Keratinocyte (primary cell): ENCODE results near the gene ARHGAP6. TPM values are rescaled to one million over a fixed set of nuclear protein-coding genes. Genes with fewer than 3 reads are reported as not detected.

Experiments
- DNase-seq: peaks from one replicate; pipeline ENCODE4 v3.0.0-alpha.2; 2011; ENCODE audit warnings: low read depth, missing footprints, low spot score
- FAIRE-seq: peaks from 2 replicates; lab custom pipeline; 2011; peaks lifted over from hg19 to GRCh38; lab: Jason Lieb, UNC
- H2AFZ ChIP-seq: 2 replicates; pipeline ENCODE4 v1.6.0; 2012; ENCODE audit warnings: low read length, control low read depth, inconsistent platforms; ENCODE audit not compliant: control insufficient read depth
- H3K27ac ChIP-seq: 2 replicates; pipeline ENCODE4 v1.5.1; 2011; ENCODE audit warnings: low read length; ENCODE audit not compliant: control insufficient read depth, insufficient read depth
- H3K27me3 ChIP-seq: 3 replicates; pipeline ENCODE4 v1.6.0; 2011; ENCODE audit warnings: low read length; ENCODE audit not compliant: control insufficient read depth, insufficient read depth; ENCODE audit errors: extremely low read depth
- H3K36me3 ChIP-seq, 2 experiments: 2 replicates in 1 of 2; 3 replicates in 1 of 2; pipeline ENCODE4 v1.5.1; 2011; ENCODE audit warnings: low read length in 2 of 2, mild to moderate bottlenecking in 1 of 2; ENCODE audit not compliant: control insufficient read depth in 2 of 2, insufficient read depth in 2 of 2; ENCODE audit errors: extremely low read depth in 1 of 2
- H3K4me1 ChIP-seq: 3 replicates; pipeline ENCODE4 v1.5.1; 2011; ENCODE audit warnings: low read length; ENCODE audit not compliant: control insufficient read depth, insufficient read depth; ENCODE audit errors: extremely low read depth
- H3K4me2 ChIP-seq: 3 replicates; pipeline ENCODE4 v1.6.0; 2011; ENCODE audit warnings: low read depth, low read length; ENCODE audit not compliant: control insufficient read depth, insufficient read depth; ENCODE audit errors: extremely low read depth
- H3K4me3 ChIP-seq, 3 experiments: fragments of 200-600 bp in 1 of 3; sonication (generic) in 1 of 3; 2 replicates in 2 of 3; 3 replicates in 1 of 3; pipeline ENCODE4 v1.5.1; 2011 to 2016; ENCODE audit warnings: low read length in 3 of 3, mild to moderate bottlenecking in 3 of 3, control low read depth in 2 of 3, inconsistent platforms in 1 of 3, low read depth in 1 of 3, mixed read lengths in 1 of 3, mixed run types in 1 of 3, moderate library complexity in 1 of 3; ENCODE audit not compliant: control insufficient read depth in 2 of 3, insufficient read depth in 2 of 3; ENCODE audit errors: extremely low read depth in 1 of 3
- H3K79me2 ChIP-seq: 2 replicates; pipeline ENCODE4 v1.6.0; 2012; ENCODE audit warnings: low read length; ENCODE audit not compliant: control insufficient read depth, insufficient read depth
- H3K9ac ChIP-seq: 3 replicates; pipeline ENCODE4 v1.6.0; 2011; ENCODE audit warnings: low read length; ENCODE audit not compliant: control insufficient read depth, insufficient read depth; ENCODE audit errors: extremely low read depth
- H3K9me1 ChIP-seq: 3 replicates; pipeline ENCODE4 v1.6.0; 2011; ENCODE audit warnings: low read length; ENCODE audit not compliant: control insufficient read depth, insufficient read depth; ENCODE audit errors: extremely low read depth
- H3K9me3 ChIP-seq: 2 replicates; pipeline ENCODE4 v1.5.1; 2012; ENCODE audit warnings: low read depth, low read length; ENCODE audit not compliant: control insufficient read depth
- H4K20me1 ChIP-seq: 3 replicates; pipeline ENCODE4 v1.6.0; 2011; ENCODE audit warnings: low read length; ENCODE audit not compliant: control insufficient read depth, insufficient read depth; ENCODE audit errors: extremely low read depth
- EZH2 ChIP-seq: IDR thresholded peaks from one replicate; pipeline ENCODE4 v1.6.1; 2012; ENCODE audit warnings: inconsistent platforms, mild to moderate bottlenecking, low read length, moderate library complexity
- dilution Hi-C: fragments of 300-500 bp; cut with MboI; formaldehyde crosslinking; loops from one replicate; pipeline ENCODE4 v1.7.0; 2020; ENCODE audit warnings: low sequenced_read_pairs; ENCODE audit not compliant: extremely low pct_ligation_motif_present
- polyA plus RNA-seq, 5 experiments: library from polyadenylated mRNA; depleted of rRNA in 3 of 5; stranded (reverse) in 3 of 5; stranded (forward) in 1 of 5; unstranded in 1 of 5; fragments of >200 nt; gene quantifications; 1 replicate in 1 of 5; 2 replicates in 3 of 5; 3 replicates in 1 of 5; pipeline versions ENCODE4 v1.2.1 to v1.2.3, GENCODE V29; 2011 to 2012; ENCODE audit warnings: missing spikeins in 2 of 5, low read depth in 1 of 5, low replicate concordance in 1 of 5
- TF ChIP-seq, protein P1 (sequence below), 3 experiments: IDR thresholded peaks in 1 of 3; conservative IDR thresholded peaks in 1 of 3; optimal IDR thresholded peaks in 1 of 3; 2 replicates in 2 of 3; 3 replicates in 1 of 3; pipeline versions ENCODE3 to v1.5.1; 2011; ENCODE audit warnings: low read length in 3 of 3, mild to moderate bottlenecking in 3 of 3, moderate library complexity in 2 of 3, control low read depth in 1 of 3, inconsistent platforms in 1 of 3; ENCODE audit not compliant: insufficient read depth in 2 of 3; ENCODE audit errors: extremely low read depth in 1 of 3

Gene ARHGAP6
- polyA plus RNA-seq, 1 donor (not counting 4 experiments of a cell fraction or from before 2014, with no cell fraction given) = 0.01 TPM

GRCh38 chrX:11381464-11381863 is 284.3 kb downstream of the ARHGAP6 start:
- no peak for TF ChIP-seq EZH2
- TF ChIP-seq, protein P1, sequence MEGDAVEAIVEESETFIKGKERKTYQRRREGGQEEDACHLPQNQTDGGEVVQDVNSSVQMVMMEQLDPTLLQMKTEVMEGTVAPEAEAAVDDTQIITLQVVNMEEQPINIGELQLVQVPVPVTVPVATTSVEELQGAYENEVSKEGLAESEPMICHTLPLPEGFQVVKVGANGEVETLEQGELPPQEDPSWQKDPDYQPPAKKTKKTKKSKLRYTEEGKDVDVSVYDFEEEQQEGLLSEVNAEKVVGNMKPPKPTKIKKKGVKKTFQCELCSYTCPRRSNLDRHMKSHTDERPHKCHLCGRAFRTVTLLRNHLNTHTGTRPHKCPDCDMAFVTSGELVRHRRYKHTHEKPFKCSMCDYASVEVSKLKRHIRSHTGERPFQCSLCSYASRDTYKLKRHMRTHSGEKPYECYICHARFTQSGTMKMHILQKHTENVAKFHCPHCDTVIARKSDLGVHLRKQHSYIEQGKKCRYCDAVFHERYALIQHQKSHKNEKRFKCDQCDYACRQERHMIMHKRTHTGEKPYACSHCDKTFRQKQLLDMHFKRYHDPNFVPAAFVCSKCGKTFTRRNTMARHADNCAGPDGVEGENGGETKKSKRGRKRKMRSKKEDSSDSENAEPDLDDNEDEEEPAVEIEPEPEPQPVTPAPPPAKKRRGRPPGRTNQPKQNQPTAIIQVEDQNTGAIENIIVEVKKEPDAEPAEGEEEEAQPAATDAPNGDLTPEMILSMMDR (optimal IDR thresholded peaks at IDR 0.05 in 1 of 3, IDR thresholded peaks at IDR 0.05 in 1 of 3, conservative IDR thresholded peaks at IDR 0.05 in 1 of 3; ENCODE audit: extremely low read depth in 1 of 3, insufficient read depth in 2 of 3, low read length in 3 of 3) = peak; percentile 47 to 56 (median 49)
- FAIRE-seq (peak; percentile 61), DNase-seq (no peak)
- H3K27ac ChIP-seq = no peak overlapping the region
- no peaks in the 10 kb centered on the region for H4K20me1 ChIP-seq
- no peaks in the 10 kb centered on the region for H3K36me3 ChIP-seq
- H3K9ac ChIP-seq = no peak overlapping the region
- H3K4me1 ChIP-seq = peaks cover 8% of the 10 kb centered on the region
- H3K27me3 ChIP-seq = no peaks in the 10 kb centered on the region
- peaks cover 2% of the 10 kb centered on the region for H3K9me3 ChIP-seq
- dilution Hi-C loops = no loop called here
- no peaks in the 10 kb centered on the region for H3K79me2 ChIP-seq
- H3K9me1 ChIP-seq = no peaks in the 10 kb centered on the region
- no peak overlapping the region for H3K4me3 ChIP-seq
- H3K4me2 ChIP-seq = no peak overlapping the region
- no peak overlapping the region for H2AFZ ChIP-seq

GRCh38 chrX:11380187-11380844 is 285.4 kb downstream of the ARHGAP6 start:
- no peak overlapping the region for H3K9ac ChIP-seq
- H4K20me1 ChIP-seq = no peaks in the 10 kb centered on the region
- peaks cover 2% of the 10 kb centered on the region for H3K9me3 ChIP-seq
- FAIRE-seq (no peak), DNase-seq (no peak)
- H3K36me3 ChIP-seq = no peaks in the 10 kb centered on the region
- no peaks in the 10 kb centered on the region for H3K9me1 ChIP-seq
- peaks cover 5% of the 10 kb centered on the region for H3K4me1 ChIP-seq
- peak overlapping the region; percentile 11 for H2AFZ ChIP-seq
- dilution Hi-C loops = no loop called here
- H3K79me2 ChIP-seq = no peaks in the 10 kb centered on the region
- TF ChIP-seq, protein P1 (optimal IDR thresholded peaks at IDR 0.05 in 1 of 3, IDR thresholded peaks at IDR 0.05 in 1 of 3, conservative IDR thresholded peaks at IDR 0.05 in 1 of 3; ENCODE audit: extremely low read depth in 1 of 3, insufficient read depth in 2 of 3, low read length in 3 of 3) = no peak
- TF ChIP-seq EZH2 = no peak
- H3K27ac ChIP-seq = no peak overlapping the region
- H3K27me3 ChIP-seq = no peaks in the 10 kb centered on the region
- H3K4me2 ChIP-seq = no peak overlapping the region
- H3K4me3 ChIP-seq = no peak overlapping the region
